GM12878 (cell line): ENCODE results near the gene PTGR3.

Experiments
- POLR2AphosphoS5 ChIP-seq: IDR thresholded peaks from 2 replicates; pipeline ENCODE4 v1.6.1; 2011; ENCODE audit warnings: mild to moderate bottlenecking, low read length, inconsistent platforms
- ZBTB4 ChIP-seq: fragments of 450-650 bp; formaldehyde crosslinking; IDR thresholded peaks from 2 replicates; pipeline ENCODE4 v1.4.0; 2022; ENCODE audit warnings: mild to moderate bottlenecking, moderate library complexity

GRCh38 chr18:75231053-75231406 lies 22.1 kb upstream of the PTGR3 start:
- TF ChIP-seq ZBTB4 = no peak
- no peak for TF ChIP-seq POLR2AphosphoS5
